IPS-20b (cell line): Measurements from ENCODE around the gene SELP.
A peak's percentile ranks its signal among the peaks of the same experiment; 100 is the strongest.

Source experiments
- H3K27ac ChIP-seq: one replicate; pipeline ENCODE4 v1.5.1; 2013; ENCODE audit warnings: low read length
- H3K27me3 ChIP-seq: 2 replicates; pipeline ENCODE4 v1.6.1; 2013; ENCODE audit warnings: mild to moderate bottlenecking, low read length, inconsistent platforms; ENCODE audit not compliant: insufficient read depth
- H3K36me3 ChIP-seq: 2 replicates; pipeline ENCODE4 v1.6.1; 2013; ENCODE audit warnings: low read depth, mild to moderate bottlenecking, inconsistent platforms, low read length, moderate library complexity; ENCODE audit not compliant: insufficient read depth
- H3K4me1 ChIP-seq: 2 replicates; pipeline ENCODE4 v1.6.1; 2013; ENCODE audit warnings: mild to moderate bottlenecking, control low read depth, inconsistent platforms, low read length, moderate library complexity; ENCODE audit not compliant: insufficient read depth
- H3K4me3 ChIP-seq: 2 replicates; pipeline ENCODE4 v1.5.1; 2013; ENCODE audit warnings: mild to moderate bottlenecking, low read length, inconsistent platforms
- H3K9ac ChIP-seq: 2 replicates; pipeline ENCODE4 v1.6.1; 2013; ENCODE audit warnings: low read depth, mild to moderate bottlenecking, inconsistent platforms, low read length, moderate library complexity
- H3K9me3 ChIP-seq: 2 replicates; pipeline ENCODE4 v1.6.1; 2013; ENCODE audit warnings: mild to moderate bottlenecking, low read depth, low read length, inconsistent platforms; ENCODE audit not compliant: insufficient read depth

Gene SELP

GRCh38 chr1:169588112-169588511 is 41.8 kb downstream of the SELP start:
- Histone ChIP-seq H3K9me3 (no peaks in the 10 kb centered on the region), H3K27me3 (peaks cover 19% of the 10 kb centered on the region), H3K4me1 (no peaks in the 10 kb centered on the region), H3K36me3 (no peaks in the 10 kb centered on the region), H3K4me3 (no peak overlapping the region), H3K27ac (no peak overlapping the region), H3K9ac (no peak overlapping the region)

- peaks cover 11% of the 10 kb centered on the region for H3K27me3 ChIP-seq
- H3K4me3 ChIP-seq: peak within 1 kb of the TSS; percentile 38; the same call in 1 of the 2 replicates
- H3K4me1 ChIP-seq: no peaks in the 10 kb centered on the region
- H3K9me3 ChIP-seq: no peaks in the 10 kb centered on the region
- no peak within 1 kb of the TSS for H3K9ac ChIP-seq
- no peaks in the 10 kb centered on the region for H3K36me3 ChIP-seq
- H3K27ac ChIP-seq: no peak within 1 kb of the TSS
Measured at GRCh38 chr1:169586395-169587255, 43.3 kb downstream of the SELP start, which contains the start of gene F5. TSS of gene F5 (minus strand) at chr1:169586481. CDS start at chr1:169586386, 95 bp downstream.

GRCh38 chr1:169586067-169586394 is 43.9 kb downstream of the SELP start:
- Histone ChIP-seq H3K9ac (no peak overlapping the region), H3K36me3 (no peaks in the 10 kb centered on the region), H3K4me1 (no peaks in the 10 kb centered on the region), H3K4me3 (peak overlapping the region; percentile 38; the same call in 1 of the 2 replicates), H3K27ac (no peak overlapping the region), H3K27me3 (peaks cover 11% of the 10 kb centered on the region), H3K9me3 (no peaks in the 10 kb centered on the region)

- peaks cover 11% of the 10 kb centered on the region for H3K27me3 ChIP-seq
- H3K4me1 ChIP-seq: no peaks in the 10 kb centered on the region
- no peaks in the 10 kb centered on the region for H3K9me3 ChIP-seq
- no peak overlapping the region for H3K4me3 ChIP-seq
- H3K36me3 ChIP-seq: no peaks in the 10 kb centered on the region
- no peak overlapping the region for H3K27ac ChIP-seq
- H3K9ac ChIP-seq: no peak overlapping the region
Measured at GRCh38 chr1:169585181-169585580, 44.7 kb downstream of the SELP start.

GRCh38 chr1:169584483-169585144 is 45.3 kb downstream of the SELP start:
- Histone ChIP-seq H3K9me3 (no peaks in the 10 kb centered on the region), H3K27me3 (peaks cover 11% of the 10 kb centered on the region), H3K4me3 (no peak overlapping the region), H3K36me3 (no peaks in the 10 kb centered on the region), H3K27ac (no peak overlapping the region), H3K4me1 (no peaks in the 10 kb centered on the region), H3K9ac (no peak overlapping the region)

GRCh38 chr1:169577981-169578738 is 51.8 kb downstream of the SELP start:
- H3K9me3 ChIP-seq: no peaks in the 10 kb centered on the region
- no peak overlapping the region for H3K4me3 ChIP-seq
- no peaks in the 10 kb centered on the region; the same call in 1 of the 2 replicates for H3K27me3 ChIP-seq
- no peaks in the 10 kb centered on the region for H3K36me3 ChIP-seq
- H3K27ac ChIP-seq: no peak overlapping the region
- H3K4me1 ChIP-seq: no peaks in the 10 kb centered on the region
- no peak overlapping the region for H3K9ac ChIP-seq

- H3K36me3 ChIP-seq: no peaks in the 10 kb centered on the region
- H3K9me3 ChIP-seq: no peaks in the 10 kb centered on the region
- no peak overlapping the region for H3K4me3 ChIP-seq
- H3K27me3 ChIP-seq: no peaks in the 10 kb centered on the region; the same call in 1 of the 2 replicates
- no peaks in the 10 kb centered on the region for H3K4me1 ChIP-seq
- H3K27ac ChIP-seq: no peak overlapping the region
- H3K9ac ChIP-seq: no peak overlapping the region
Measured at GRCh38 chr1:169576935-169577331, 53.0 kb downstream of the SELP start.

GRCh38 chr1:169576241-169576934 is 53.5 kb downstream of the SELP start:
- no peaks in the 10 kb centered on the region for H3K4me1 ChIP-seq
- H3K9ac ChIP-seq: no peak overlapping the region
- H3K4me3 ChIP-seq: no peak overlapping the region
- H3K9me3 ChIP-seq: no peaks in the 10 kb centered on the region
- H3K27ac ChIP-seq: no peak overlapping the region
- no peaks in the 10 kb centered on the region for H3K36me3 ChIP-seq
- H3K27me3 ChIP-seq: no peaks in the 10 kb centered on the region; the same call in 1 of the 2 replicates

- Histone ChIP-seq H3K27ac (no peak overlapping the region), H3K4me3 (no peak overlapping the region), H3K4me1 (no peaks in the 10 kb centered on the region)
Measured at GRCh38 chr1:169574336-169574735, 55.6 kb downstream of the SELP start.

GRCh38 chr1:169572187-169572586 is 57.7 kb downstream of the SELP start:
- no peaks in the 10 kb centered on the region for H3K36me3 ChIP-seq
- no peaks in the 10 kb centered on the region for H3K4me1 ChIP-seq
- H3K9ac ChIP-seq: no peak overlapping the region
- no peak overlapping the region for H3K27ac ChIP-seq
- H3K9me3 ChIP-seq: no peaks in the 10 kb centered on the region
- no peaks in the 10 kb centered on the region; the same call in 1 of the 2 replicates for H3K27me3 ChIP-seq
- no peak overlapping the region for H3K4me3 ChIP-seq

More at GRCh38 chr1:169574336-169574735, 55.6 kb downstream of the SELP start:
- no peak overlapping the region for H3K9ac ChIP-seq
- H3K9me3 ChIP-seq: no peaks in the 10 kb centered on the region
- H3K36me3 ChIP-seq: no peaks in the 10 kb centered on the region
- H3K27me3 ChIP-seq: no peaks in the 10 kb centered on the region; the same call in 1 of the 2 replicates

GRCh38 chr1:169571450-169571849 is 58.5 kb downstream of the SELP start:
- H3K36me3 ChIP-seq: no peaks in the 10 kb centered on the region
- H3K9ac ChIP-seq: no peak overlapping the region
- H3K27me3 ChIP-seq: no peaks in the 10 kb centered on the region; the same call in 1 of the 2 replicates
- H3K4me1 ChIP-seq: no peaks in the 10 kb centered on the region
- H3K9me3 ChIP-seq: no peaks in the 10 kb centered on the region
- H3K4me3 ChIP-seq: no peak overlapping the region
- no peak overlapping the region for H3K27ac ChIP-seq
